Smooth muscle cell of the umbilical artery (primary cell): Measurements from ENCODE around the gene NDUFB8. TPM values are rescaled to one million over a fixed set of nuclear protein-coding genes. Genes with fewer than 3 reads are reported as not detected.

Source experiments
- total RNA-seq: library from RNA; depleted of rRNA; stranded (reverse); fragments of >200 nt; gene quantifications from 2 replicates; pipeline ENCODE4 v1.2.3, GENCODE V29; 2014

The NDUFB8 gene
- 73.5 and 90.6 TPM in 2 replicates for total RNA-seq

GRCh38 chr10:100529475-100530298 is at the start of gene NDUFB8:
Gene NDUFB8 (minus strand): TSS chr10:100529871. CDS start chr10:100529851, 20 bp downstream.

DNA sequence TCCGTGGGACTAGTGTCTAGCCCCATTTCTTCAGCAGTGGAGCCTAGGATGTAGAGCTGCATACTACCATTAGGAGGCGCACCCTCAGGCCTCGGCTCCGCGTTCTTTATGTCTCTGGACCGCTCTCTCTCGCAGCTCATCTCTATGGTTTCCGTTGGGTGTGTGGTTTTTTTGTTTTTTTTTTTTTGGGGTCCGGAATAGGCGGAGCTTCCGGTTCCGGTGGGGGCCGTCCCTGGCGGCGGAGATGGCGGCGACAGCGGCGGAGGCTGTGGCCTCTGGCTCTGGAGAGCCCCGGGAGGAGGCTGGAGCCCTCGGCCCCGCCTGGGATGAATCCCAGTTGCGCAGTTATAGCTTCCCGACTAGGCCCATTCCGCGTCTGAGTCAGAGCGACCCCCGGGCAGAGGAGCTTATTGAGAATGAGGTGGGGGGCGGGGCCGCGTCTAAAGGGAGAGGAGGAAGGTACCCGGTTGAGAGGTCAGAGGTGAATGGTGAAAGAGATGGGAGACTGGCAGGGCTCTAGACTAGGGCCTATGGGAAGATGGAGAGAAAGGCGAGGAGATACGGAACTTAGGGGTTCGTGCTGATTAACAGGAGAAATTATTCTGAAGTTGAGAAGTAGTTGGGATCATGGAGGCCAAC is 6.2 kb upstream of the NDUFB8 start, which contains the start of gene HIF1AN:
TSS of gene HIF1AN (plus strand) at position 229 of the 639 bp plus-strand sequence. CDS start at position 245, 16 bp downstream.

DNA sequence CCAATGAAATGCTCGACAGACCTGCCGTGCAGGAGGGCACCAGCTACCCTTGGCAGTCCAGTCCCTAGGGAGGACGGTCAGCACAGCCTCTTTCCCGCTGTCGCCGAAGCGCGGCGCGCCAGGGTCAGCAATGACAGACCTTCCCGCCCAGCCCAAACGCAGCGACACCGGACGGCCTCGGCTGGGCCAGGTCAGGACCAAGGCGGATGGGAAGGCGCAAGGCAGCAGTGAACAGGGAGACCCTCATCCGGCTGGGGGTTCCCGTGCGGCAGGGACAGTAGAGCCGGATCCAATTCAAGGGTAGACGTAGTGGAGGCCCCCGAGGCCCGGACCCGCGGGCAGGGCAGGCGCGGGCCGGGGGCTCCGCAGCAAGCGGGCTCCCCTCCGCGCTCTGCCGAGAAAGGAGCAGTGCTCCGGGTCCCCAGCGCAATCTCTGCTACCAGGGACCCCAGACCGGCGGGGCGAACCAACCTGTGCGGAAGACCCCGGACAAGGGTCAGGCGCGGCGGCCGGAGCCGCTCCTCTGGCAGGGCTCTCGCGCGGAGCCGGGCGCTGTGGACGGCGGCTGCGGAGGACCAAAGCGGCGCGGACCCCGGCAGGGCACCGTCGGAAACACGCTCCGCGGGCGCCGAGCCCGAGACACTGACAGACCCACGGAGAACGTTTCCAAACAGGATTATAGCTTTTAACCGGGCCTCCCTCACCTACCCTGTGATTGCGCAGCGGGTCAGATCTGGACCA is 10.2 kb downstream of the NDUFB8 start, which contains the start of gene SEC31B:
TSS of gene SEC31B (minus strand) at position 551 of the 741 bp plus-strand sequence. CDS start 2,909 bp downstream, outside the sequence.

Other genes with a start within 250 kb of the NDUFB8 start
- 63.1 and 68.6 TPM in 2 replicates for gene BLOC1S2, start 243.2 kb downstream of the NDUFB8 start, total RNA-seq
- not detected in 2 replicates for gene PKD2L1, start 199.6 kb downstream of the NDUFB8 start, total RNA-seq
- gene SCD, start 182.6 kb downstream of the NDUFB8 start, total RNA-seq: 366 and 582 TPM in 2 replicates
- not detected in 2 replicates for gene WNT8B, start 66.9 kb downstream of the NDUFB8 start, total RNA-seq
- 3.2 and 3.9 TPM in 2 replicates for gene SEC31B, start 10.0 kb downstream of the NDUFB8 start, total RNA-seq
- 13.7 and 22.2 TPM in 2 replicates for gene HIF1AN, start 6.1 kb upstream of the NDUFB8 start, total RNA-seq
- not detected in 2 replicates for gene PAX2, start 215.7 kb upstream of the NDUFB8 start, total RNA-seq